ENCODE results near the gene DPF3.

DPF3 gene

DNA sequence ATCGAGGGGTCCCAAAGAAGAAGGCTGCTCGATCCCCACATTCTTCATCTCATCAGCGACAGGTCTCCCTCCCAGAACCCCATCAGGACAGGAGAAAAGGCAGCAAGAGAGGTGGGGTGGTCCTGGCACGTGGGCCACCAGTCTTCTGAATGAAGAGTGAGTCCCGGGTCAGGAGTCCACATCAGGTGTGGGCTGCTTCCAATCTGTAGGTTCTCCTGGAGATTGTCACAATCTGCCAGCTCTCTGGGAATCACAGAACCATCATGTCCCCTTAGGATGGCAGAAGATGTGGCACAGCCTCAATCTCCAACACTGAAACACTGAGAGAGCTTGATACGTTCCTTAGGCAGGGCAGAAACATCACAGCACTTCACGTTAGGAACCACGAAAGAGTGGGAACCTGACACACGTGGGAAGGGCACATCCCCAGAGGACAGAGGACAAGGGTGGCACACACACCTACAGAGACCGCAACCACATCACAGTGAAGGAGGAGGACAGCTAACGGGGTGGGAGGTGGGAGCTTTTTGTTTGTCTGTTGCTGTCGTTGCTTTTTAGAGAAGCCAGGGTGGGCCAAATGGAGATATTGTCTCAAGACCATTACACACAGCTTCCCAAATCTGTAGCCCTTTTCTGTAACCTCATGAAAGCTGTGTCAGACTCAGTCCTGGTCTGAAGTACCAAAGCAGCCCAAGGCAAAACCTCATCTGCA lies 284.5 kb downstream of the DPF3 start:
- FAIRE-seq = no peak

DNA sequence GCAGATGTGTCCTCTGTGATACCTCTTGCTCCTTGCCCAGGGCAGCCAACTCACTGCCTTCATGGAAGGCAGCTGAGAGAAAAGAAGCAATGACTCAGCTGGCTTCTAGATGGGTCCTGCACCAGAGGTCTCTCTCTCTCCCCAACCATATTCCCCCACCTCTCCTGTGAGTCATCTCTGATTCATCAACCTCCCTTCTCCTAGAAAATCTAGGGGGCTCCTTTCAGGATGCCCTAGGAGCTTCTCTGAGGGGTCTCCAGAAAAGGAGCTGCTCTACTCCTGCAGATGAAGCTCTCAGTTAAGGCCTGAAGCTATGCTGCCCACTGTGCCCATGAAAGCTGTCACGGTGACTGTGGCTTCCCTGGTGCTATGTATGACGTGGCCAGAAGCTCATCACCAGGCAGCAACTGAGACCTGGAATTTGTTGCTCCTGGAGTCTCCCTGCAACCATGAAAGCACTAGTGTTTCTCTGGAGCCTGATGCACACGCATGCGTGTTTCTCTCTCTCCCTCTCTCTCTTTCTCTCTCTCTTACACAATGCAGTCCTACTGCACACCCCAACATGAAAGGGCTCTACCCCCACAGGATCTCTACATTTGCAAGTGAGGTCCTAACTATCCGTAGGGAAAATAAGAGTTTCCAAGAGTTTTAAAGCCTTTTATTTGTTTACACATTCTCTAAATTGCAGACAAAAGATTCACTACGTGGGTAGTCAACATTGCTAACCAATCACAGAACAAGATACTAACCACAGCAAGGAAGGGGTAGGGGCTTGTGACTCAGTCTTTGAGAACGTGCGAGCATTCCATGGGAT lies 285.3 kb downstream of the DPF3 start:
- FAIRE-seq = no peak

DNA sequence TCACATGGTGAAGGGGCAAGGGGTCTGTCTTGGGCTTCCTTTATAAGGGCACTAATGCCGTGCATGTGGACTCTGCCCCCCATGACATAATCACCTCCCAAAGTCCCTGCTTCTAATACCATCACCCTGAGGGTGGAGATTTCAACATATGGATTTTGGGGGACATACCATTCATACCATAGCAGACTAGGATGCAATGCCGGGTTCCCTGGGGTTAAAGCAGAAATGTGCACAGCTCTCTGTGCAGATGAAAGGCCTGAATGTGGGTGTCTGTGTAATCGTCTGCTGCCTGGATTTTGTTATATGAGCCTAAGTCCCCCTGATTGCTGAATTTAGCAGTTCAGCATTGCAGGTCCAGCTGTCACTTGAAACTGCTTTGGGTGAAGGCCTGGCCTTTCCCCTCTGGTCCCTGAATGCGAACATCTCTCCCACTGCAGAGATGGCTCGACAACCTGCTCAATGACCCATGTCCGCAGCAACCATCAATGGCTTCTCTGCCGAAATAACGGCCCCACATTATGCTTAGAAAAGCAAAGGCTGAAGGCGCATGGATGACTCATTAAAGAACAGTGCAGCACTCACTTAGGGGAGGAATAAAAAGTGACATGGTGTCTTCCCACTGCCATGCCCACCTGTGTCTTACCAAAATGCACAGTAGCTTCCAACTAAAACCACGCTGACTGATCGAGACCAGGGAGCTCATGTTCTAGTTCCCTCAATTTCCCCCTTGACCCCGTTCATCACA lies 286.3 kb downstream of the DPF3 start:
- no peak for FAIRE-seq

DNA sequence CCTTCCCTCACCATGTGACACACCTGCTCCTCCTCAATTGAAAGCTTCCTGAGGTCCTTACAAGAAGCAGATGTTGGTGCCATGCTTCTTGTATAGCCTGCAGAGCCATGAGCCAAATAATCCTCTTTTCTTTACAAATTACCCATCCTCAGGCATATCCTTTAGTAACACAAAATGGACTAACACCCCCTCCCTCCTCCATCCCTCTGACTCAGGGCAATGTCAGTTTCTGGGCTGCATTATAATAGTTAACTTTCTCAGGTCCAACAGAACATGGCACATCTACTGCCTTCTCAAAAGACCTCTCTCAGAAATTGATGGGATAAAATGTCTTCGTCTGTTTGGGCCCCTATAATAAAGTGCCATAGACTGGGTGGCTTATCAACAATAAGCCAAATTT lies 287.0 kb downstream of the DPF3 start:
- no peak for FAIRE-seq

DNA sequence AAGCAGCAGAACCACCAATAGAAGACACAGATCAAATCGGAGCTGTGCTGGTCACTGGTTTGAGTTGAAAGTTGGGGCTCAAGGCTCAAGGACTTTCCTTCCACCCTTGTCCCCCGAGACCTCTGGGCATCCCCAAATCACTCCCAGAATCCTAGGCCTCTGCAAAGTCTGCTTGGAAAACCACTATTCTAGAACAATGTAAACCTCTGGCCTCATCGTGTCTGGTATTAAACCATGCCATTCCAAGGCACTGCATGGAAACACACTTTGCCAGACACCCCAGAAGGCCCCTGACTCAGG lies 288.0 kb downstream of the DPF3 start:
- no peak for FAIRE-seq

DNA sequence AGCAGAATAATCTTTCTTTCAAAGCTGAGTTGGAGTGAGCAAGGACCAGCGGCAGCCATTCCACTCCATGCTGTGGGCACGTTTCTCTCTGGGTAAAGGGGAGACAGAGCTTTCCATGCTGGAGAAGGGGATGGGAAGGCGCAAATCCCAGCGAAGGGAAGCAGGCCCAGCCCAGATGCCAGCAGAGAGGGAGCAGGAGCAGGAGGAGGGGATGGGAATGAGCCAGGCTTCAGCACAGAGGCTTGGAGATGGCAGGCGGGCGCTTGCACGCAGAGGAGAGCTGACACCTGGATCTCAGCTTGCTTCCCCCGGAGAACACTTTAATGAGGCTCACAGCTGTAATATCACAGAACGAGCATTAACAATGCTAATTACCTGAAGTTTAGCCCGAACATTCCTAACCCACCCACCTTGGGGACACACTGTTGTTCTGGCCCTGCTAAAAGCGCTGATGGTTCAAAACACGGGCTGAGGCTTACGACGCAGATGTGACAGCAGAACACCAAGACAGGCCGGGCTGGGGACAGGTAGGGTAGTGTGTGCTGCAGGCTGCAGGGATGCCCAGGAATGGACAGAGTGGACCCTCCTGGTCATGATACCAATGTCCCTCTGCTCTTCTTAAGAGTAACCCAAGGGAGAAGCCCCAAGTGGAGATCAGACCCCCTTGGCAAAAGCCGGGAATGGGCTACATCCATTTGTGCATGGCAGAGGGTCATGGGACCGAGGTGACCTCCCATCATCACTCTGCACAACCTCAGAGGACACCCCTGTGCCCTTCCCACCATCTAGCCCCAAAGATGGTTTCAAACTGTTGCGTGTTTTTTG lies 288.6 kb downstream of the DPF3 start:
- no peak for FAIRE-seq

DNA sequence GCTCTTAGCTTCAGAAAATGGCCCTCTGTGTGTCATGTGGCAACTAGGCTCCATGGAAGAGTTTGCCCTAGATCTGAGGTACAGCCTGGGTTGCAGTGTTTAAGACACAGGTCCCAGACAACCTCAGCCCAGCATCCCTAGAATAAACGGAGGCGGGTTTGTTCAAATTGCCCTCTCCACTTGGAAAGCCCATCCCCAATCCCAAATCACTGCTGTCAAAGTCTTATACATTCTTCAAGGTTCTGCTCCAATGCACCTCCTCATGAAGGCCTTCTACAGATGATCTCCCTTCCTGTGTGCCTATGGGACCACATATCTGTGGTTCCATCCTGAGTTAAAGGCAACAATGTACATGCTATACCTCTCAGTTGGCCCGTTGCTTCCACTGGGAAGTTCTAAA lies 289.8 kb downstream of the DPF3 start:
- no peak for FAIRE-seq

DNA sequence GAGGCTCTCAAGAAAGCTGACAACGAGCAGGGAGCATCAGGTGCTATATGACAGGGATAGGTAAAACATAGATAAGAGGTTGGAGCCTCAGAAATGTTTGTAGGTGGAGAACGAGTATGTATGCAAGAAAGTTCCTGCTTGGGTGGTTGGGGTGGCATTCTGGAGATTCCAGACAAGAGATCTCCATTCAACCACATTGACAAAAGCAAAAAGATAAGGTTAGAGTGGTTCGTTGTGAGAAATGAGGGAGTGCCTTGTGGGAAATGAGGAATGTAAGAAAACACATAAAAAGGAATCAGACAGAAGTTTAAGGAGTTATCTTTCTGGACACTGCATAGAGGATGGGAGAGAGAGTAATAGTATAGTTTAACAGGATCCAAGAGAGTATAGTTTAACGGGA lies 290.3 kb downstream of the DPF3 start:
- no peak for FAIRE-seq

DNA sequence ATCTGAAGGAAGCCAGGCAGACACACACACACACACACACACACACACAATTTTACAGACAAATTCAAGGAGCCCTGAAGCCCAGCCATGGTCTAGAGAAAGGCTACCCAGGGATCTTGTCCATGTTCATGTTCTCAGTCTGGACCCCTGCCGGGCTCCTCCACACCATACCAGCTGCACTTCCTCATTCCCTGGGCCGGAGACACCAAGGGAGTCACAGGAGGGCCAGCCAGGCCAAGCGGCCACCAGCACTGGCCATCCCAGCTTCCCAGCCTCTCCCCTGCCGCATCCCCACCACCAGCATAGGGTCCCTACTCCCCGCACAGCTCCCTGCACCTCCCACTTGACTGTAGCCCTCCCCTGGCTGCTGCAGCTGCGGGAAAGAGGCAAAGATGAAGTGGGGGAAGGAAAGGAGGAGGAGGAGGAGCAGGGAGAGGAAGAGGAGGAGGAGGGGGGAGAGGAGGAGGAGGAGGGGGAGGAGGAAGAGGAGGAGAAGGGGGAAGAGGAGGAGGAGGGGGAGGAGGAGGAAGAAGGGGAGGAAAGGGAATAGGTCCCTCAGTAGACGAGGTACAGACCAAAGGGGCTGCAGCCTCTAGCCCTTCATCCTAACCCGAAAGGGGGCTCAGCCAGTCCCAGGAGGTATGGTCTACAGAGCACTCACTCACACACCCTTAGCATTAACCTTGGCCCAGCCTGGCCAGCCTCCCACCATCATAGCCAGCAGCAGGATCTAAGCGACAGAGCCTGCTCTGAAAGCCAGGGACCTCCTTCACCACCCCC lies 293.2 kb downstream of the DPF3 start:
- FAIRE-seq = no peak

DNA sequence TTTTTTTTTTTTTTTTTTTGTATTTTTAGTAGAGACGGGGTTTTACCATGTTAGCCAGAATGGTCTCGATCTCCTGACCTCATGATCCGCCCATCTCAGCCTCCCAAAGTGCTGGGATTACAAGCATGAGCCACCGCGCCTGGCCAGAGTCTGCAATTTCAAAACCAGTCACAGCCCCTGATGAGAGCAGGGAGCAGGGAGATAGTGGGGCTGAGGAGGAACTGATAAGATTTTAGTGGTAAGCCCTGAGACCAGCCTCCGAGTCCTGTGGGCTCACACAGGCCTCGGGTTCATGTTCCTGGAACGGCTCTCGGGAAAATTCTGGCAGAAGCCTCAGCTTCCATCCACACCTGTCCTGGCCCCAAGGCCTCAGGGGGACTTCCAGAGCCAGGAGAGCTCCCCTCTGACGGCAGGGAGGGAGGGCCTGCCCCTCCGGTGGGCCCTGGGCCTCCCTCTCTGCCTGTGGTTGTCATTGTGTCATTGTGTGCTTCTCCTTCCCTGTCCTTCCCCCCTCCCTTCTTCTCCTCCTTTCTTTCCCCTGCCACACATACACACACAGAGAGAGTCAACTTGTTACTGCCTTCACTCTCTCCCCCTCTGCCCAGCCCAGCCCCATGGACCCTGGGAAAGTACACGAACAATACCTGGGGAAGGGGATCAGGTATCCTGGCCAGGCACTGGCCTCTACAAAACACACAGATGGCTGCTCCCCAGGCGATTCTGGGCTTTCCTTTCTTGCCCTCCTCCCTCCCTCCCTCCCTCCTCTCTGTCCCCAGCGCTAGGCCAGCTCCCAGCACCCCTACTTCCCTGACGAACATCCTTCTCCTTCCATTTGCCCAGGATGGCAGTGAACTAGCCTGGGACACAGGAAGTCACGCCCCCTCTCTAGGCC lies 294.1 kb downstream of the DPF3 start:
- FAIRE-seq = no peak

DNA sequence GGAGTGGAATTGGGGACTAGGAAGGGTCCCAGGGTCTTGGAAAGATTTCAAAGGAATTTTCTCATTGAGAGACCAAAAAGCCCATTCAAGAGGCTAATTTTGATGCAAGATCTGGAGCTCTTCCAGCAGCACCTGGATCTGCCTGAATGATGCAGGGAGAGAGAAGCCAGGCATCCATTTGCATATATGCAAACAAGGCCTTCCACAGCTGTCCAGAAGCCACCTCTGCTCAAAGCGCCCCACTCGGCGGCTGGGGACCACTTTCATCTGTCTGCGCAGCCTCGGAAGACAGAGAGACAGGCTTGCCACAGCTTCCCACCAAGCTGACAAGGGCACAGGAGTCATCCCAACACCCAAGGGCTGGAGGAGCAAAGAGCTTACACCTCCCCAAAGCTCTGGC lies 295.6 kb downstream of the DPF3 start:
- FAIRE-seq = no peak

DNA sequence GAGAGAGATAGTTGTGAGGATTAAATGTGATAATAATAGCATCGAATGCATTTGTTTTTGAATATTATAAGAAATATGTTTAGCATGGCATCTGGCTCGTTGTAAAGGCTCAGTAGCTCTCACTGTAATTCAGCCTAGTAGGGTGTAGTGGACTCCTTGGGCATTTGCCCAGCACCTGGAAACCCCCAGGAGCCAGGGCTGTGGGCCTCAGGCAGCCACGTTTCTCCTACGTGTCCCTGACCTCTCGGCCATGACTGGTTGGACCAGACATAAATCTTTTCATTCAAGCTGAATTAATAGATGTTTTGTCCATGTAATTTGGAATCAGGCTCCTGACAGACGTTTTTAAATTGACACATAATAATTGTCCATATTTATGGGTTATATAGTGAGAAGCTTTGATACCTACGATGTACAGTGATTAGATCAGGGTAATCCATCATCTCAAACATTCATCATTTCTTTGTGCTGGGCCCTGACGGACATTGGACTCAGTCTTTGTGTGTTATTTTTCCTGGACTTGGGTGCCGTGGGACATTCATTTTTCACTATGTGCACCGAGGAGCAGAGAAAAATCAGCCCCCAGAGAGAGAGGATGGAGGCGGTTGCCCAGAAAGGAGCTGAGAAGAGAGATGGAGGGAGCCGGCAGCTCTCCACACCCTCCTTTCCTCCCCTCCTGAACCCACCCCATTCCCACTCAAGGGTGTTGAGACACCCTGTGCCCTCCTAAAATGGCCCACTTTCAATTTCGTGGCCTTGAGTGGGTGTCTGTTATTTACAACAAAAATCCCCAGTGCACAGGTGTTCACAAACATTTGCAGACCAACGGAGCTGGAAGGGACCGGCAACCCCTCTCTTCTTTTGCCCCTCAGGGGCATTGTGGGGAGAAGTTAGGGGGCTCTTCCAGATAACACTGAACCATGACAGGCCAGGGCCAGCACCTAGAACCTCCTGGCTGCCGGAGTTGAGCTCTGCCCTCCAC lies 296.4 kb downstream of the DPF3 start:
- no peak for FAIRE-seq

DNA sequence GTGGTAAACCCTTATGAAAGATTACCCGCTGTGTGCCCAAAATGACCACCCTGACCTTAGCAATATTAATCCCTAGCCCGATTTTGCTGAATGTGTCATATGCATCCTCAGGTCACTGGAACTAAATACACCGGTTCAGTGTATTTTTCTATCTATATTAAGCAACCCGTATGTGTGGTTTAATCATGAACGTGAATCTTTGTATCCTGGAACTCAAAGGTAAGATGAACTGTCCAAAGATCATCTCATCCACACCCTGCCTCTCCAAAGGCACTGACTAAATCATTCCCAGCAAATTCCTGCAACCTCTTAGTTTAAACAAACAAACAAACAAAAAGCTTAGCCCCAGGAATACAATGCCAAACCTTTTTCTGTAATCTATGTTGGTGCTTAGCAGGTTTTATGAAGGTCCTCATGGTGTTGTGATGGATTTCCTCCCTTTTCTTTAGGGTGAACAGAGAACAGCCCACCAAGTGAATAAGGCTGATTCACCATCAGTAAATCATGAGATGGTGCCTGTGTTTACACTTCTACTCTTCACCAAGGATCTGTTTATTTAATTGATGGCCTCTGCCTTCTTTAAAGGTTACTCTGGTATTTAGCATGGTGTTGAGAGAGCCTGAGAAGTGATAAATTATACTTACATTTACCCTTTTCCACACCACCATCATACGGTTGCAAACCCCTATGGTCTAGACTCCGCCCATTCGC lies 298.6 kb downstream of the DPF3 start:
- FAIRE-seq = no peak

DNA sequence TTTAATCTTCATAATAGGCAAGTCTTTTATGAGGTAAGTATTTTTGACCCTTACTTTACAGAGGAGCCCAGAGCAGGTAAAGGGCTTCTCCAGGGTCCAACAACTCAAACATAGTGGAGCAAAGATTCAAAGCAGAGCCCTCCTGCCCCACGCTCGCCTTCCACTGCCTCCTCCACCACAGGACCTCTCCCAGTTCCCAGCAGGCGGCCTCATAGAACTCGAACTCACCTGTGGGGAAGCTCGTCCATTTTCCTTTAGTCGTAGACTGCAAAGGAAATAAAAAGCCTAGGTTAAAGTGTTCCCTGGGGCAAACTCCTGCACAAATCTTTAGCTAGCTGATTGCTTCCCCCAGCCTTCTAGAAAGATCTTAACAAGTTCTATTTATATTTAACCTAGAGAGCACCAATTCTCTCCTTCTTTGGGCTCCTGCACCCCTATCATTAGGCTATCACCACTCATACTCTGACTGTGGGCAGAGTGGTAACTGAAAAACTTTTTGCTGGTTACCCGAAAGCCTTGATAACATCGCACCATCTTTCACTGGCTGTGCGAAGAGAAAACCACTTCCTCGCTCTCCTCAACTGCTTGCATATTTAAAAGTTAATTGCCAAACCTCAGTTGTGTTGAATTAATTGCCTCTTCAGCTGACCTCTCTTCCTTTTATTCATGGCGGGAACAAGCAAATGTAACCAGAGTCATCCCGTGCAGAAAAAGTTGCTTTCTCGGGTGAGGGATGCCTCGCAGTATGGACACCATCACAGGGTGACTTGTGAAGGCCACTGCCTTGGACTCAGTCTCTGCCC lies 299.6 kb downstream of the DPF3 start:
- no peak for FAIRE-seq

DNA sequence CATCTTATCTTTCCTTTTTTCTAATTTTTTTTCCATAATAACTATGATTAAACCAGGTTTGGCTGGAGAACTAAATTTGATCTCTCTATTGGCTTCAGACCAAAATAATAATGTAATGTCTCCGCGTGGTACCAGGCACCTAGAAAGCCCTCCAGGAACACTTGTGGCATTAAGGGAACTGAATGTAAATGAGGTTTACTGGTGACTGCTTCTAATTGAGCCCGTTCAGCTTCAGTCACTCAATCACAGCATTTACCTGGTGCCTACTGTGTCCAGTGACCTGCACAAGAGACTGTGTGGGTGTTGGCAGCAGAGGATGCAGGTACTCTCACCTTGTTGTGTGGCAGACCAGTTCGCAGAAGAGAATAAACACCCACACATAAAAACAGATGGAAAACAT lies 302.5 kb downstream of the DPF3 start:
- FAIRE-seq = no peak

DNA sequence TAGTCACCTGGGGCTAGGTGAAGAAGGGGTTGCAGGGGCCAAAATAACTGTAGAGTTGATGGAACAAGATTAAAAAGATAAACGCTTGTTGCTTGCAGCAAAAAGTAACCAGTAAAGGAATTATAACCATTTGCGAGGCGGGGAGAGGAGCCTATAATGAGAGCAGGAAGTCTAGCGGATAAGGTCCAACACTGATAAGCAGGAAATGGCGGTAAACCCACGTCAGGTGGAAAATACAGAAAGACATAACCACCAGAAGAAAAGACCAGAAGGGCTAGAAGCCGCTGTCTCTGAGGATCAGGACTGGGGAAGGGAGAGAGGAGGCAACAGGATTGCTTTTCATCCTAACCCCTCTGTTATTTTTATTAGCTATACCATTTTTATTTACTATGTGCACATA lies 303.3 kb downstream of the DPF3 start:
- FAIRE-seq = no peak

DNA sequence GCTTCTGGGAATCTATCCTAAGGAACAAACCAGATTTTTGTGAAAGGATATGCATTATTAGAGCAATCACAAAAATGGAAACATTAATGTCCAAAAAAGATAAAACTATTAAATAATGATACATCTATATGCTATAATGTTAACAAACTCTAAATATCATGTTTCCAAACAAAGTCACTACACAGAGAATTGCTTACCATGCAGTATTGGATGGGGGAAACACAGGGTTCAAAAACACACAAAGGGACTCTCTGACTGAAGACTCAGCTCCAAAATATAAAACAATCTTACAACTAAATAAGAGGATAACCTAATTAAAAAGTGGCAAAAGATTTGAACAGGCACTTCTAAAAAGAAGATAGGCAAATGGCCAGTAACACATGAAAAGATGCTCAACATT lies 304.2 kb downstream of the DPF3 start:
- FAIRE-seq = no peak

DNA sequence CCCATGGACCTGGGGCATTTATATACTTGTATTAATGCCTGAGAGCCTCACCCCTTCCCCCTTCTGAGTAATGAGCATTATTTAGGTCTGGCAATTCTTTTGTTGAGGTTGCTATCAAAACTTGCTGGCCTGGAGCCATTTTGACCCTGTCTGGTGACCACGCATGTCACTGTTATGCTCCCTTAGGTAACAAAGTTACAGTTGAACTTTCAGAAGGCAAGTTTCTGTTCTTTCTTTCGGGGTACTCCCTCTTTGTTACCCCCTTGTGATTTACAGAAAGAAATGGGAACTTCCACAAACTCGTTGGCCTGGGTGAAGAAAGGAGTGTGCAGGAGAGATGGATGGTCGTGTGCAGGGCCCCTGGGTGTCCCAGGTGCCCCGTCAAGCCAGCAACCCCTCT lies 305.4 kb downstream of the DPF3 start:
- no peak for FAIRE-seq
